COLO668 (cell line): ENCODE results near the gene CADM1.

ENCODE experiments used
- DNase-seq: peaks from one replicate; lab custom pipeline; 2025; ENCODE audit not compliant: unreplicated experiment; lab: John Stamatoyannopoulos, UW

Gene CADM1

GRCh38 chr11:115363426-115363825, 140.8 kb downstream of the CADM1 start:
- DNase-seq, result no peak

- no peak for DNase-seq
Observed at GRCh38 chr11:115362997-115363396, 141.2 kb downstream of the CADM1 start.

- DNase-seq, result no peak
Observed at GRCh38 chr11:115361025-115361424, 143.2 kb downstream of the CADM1 start.

DNA sequence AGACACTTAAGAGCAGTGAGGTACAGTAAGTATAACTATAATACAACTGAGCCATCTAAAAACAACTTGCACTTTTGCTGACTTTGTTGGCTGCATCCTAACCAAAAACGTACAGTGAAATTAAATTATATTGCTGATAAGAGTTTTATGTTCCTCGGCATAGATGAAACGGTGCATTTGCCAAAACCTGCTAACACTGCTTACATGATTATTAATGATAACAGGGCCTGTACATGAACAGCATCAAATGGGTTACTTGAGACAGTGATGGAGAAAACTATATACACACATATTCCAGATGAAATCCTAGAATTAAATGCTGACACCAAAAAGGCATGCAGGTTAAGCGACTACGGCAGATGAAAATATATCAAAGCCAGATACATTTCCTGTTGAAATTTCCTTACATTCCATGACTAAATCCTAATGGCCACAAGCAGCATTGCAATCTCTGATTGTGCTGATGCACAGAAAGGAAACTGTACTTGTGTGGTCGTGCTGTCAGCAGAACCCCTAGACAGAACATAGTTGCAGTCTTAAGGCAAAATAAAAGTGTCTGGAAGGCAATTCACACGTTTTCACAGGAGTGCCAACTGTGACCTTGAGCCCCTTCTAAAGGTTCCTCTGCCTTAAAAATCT, 143.9 kb downstream of the CADM1 start:
- no peak for DNase-seq

GRCh38 chr11:115357066-115357465, 147.1 kb downstream of the CADM1 start:
- DNase-seq, result no peak

DNA sequence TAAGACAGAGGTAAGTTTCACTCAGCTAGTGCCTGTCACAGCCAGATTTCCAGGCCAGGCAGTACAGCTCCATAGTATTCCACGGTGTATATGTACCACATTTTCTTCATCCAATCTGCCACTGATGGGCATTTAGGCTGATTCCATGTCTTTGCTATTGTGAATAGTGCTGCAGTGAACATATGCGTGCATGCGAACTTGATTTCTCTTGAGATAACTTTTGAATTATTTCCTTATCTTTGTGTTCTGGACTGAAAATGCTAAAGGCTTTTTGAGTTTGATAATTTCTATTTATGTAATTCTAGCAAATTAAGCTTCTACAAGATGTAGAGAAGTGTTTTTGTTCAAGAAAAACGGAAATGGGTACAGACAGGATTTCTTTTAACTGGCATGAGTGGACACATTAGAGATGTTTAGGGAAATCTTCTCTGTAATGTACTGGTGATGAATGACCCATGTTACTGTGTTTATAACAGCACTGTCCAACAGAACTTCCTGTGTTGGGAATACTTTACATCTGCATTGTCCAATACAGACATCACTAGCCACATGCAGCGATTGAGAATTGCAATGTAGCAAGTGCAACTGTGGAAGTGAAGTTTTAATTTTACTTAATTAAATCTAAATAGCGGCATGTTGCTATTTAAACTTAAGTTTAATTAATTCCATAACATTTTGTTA, 151.3 kb downstream of the CADM1 start:
- no peak for DNase-seq

DNA sequence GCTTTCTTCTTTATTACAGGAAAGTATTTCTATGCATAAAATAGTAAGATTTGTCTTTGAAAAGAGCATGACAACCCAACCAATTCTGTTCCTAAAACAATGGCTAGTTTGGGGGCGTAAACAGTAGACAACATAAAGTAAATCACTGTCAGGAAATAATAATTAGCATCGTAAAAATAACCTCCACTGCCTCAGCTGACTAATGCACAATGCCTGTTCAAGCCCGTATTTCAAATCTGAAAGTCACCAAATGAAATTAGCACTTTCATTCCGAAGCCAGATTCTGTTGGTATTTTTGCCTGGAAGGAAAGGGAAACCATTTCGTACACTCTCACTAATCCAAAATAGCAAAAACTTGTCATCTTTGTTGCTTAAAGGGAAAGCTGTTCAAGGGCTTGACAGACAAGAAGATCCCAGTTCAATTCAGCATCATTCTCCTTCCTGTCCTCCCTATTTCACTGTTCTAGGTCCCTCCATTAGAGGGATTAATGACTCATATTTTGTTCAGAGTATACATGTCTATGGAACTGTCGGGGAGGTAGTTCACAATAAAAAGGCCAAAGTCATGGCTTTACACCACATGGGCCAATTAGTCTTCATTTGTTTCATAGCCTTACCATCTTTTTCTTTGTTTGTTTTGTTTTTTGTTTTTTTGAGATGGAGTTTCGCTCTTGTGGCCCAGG, 154.7 kb downstream of the CADM1 start:
- DNase-seq, result no peak

- no peak for DNase-seq
Observed at GRCh38 chr11:115348416-115348815, 155.8 kb downstream of the CADM1 start.

- DNase-seq, result no peak
Observed at GRCh38 chr11:115347106-115347505, 157.1 kb downstream of the CADM1 start.

DNA sequence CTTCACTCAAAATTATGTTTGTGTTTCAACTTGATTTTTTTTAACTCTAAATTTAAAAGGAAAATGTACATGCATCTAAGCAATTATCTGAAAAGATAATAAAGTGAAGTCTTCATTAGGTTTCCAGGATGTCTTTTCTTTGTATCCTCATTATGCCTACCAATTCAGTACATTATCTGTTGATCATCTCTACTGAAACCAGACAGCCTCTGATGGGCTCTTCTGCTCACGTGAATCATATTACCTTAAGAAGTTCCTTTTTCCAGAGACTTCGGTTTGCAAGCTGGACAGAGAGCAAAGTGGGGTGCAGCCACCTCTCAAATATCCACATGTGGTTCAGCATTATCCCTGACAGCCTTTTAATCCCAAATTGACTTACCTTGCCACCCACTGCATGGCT, 158.4 kb downstream of the CADM1 start:
- DNase-seq, result no peak

DNA sequence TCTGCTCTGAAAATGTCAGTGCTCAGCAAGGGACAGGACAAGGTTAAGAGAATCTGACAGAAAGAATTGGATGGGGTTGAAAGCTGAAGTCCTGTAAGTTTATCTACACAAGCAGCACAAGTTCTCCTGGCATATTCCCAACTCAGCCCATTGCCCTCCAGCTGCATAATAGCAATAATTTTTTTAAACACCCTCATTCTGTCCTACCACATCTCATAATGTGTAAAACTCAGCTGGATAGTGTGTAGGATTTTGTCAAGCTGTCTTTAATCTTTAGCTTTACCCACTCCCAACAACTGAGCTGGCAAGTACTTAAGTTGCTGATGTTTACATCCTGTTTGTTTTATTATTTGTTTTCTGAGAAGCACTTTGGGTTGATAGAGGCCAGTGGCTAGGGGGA, 158.9 kb downstream of the CADM1 start:
- no peak for DNase-seq

GRCh38 chr11:115344846-115345245, 159.4 kb downstream of the CADM1 start:
- no peak for DNase-seq

DNA sequence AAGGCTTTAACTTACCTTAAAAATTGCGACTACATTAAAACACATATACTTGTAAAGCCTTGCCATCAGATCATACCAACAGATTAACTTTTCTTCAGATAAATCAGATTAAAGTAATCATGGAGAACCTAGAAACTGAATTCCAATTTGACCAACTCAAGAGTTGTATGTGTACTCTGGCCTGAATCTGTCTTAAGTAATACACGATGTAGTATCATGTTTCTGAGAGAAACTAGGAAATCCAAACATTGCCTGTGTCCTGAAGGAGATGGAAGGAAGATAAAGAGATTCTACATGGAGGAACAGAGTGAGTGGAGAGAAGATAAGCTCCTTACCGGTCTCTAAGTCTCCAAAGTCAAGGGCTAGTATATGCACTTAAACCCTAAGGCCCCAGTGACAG, 162.1 kb downstream of the CADM1 start:
- DNase-seq, result no peak

DNA sequence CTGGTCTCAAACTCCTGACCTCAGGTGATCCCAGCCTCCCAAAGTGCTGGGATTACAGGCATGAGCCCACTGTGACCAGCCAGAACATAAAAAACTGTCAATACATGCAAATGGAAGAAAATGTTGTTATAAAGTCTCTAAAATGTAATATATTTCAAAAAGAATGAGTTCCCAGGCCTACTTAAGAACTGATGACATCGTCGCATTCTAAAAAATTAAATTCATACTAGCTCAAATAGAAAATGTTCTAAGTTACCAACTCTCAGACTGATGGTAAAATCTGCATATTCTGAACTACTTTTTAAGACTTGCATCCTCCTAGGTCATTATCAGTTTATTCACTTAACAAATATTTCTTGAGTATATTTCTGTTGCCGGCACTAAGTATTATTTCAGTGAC, 163.3 kb downstream of the CADM1 start:
- no peak for DNase-seq

DNA sequence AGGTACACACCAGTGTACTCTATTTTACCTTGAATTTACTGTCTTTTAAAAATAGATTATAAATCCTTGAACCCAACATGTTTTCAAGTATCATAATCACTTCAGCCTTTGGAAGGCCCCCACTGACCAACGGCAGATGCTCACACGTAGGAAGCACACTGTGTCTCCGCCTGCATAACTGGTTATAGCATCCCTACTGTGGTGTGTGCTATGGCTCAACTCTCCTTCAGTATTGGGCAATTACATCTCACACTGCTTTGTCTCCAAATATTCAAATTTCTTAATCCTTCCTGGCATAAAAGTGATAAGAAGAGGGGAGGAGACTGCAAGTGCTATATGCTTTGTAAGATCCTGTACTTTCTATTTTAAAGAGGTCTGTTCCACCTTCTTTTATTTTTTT, 165.7 kb downstream of the CADM1 start:
- no peak for DNase-seq

GRCh38 chr11:115334932-115335788, 169.1 kb downstream of the CADM1 start:
- DNase-seq, result no peak

DNA sequence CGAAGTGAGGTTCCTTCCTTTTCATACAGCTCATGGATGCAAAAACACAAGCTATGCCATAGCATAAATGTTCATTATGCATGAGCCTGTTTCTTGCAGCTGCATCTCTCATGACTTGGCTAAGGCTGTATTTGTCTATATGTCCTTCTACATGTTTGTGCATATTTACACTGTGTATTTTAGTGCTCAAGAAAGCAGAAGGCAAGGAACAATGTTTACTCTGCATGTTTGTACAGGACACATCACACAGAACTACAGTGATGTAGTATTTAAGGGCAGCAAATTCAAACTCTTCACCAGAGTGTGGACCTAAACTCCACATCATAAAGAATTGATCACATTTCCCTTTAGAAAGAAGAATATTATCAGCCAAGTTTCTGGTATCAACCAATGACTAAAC, 170.3 kb downstream of the CADM1 start:
- no peak for DNase-seq

GRCh38 chr11:115333121-115333520, 171.1 kb downstream of the CADM1 start:
- no peak for DNase-seq

DNA sequence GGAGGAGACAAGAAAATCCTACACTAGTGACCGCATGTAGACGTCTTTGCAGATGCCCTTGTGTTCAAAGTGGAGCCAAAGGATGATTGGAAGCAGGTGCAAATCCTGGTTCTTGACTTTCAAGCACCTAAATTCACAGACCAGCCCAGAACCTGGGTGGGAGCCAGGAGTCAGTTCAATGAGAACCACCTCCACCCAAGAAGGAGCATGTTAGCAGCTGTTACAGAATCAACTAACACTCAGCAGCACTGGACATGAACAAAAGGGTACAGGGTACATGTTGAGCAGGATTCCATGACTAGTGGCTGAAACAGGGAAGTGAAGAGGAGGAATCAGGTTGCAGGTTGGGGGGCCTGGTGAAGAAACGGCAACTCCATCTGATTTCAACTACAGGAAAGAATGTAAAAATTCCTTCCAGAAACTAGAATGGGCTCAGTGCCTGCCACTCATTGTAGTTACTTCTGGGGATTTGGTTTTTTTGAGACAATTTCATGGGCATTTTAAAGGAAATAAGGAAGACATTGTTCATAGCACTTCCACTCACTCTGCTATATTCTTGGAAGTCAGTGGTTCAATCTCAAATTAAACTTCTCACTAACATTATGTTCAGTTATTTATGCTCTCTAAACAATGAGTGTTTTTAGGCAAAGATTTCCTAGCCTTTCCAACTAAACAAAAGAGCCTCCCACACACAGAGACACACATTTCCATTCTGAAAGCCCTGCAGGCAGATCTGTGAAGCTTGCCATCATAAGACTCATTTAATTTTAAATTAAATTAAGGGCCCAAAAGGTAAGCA, 173.3 kb downstream of the CADM1 start:
- DNase-seq, result no peak

- no peak for DNase-seq
Observed at GRCh38 chr11:115326526-115326925, 177.7 kb downstream of the CADM1 start.

DNA sequence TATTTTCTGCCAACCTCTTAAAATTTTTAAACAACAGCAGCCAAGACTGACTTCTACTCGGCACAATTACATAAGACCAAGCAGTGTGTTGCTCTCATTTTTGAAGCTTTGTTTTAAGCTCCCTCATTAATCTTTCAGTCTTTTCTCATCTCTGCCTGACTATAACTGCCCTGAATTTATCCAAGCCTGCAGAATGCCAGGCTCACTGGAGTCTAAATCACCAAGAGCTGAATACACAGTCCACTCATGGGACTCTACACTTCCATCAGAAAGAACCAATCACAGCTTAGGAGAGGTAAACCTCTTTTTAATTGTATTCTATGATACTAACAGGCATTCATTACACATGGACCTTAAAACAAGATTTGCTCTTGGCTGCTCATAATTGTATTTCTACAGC, 178.7 kb downstream of the CADM1 start:
- no peak for DNase-seq
